Keratinocyte (primary cell): Measurements from ENCODE around the gene CYB561A3. TPM values are rescaled to one million over a fixed set of nuclear protein-coding genes. Genes with fewer than 3 reads are reported as not detected.

Experiments used
- DNase-seq: peaks from one replicate; pipeline ENCODE4 v3.0.0-alpha.2; 2011; ENCODE audit warnings: low read depth, missing footprints, low spot score
- FAIRE-seq: peaks from 2 replicates; lab custom pipeline; 2011; peaks lifted over from hg19 to GRCh38; lab: Jason Lieb, UNC
- H2AFZ ChIP-seq: 2 replicates; pipeline ENCODE4 v1.6.0; 2012; ENCODE audit warnings: low read length, control low read depth, inconsistent platforms; ENCODE audit not compliant: control insufficient read depth
- H3K27ac ChIP-seq: 2 replicates; pipeline ENCODE4 v1.5.1; 2011; ENCODE audit warnings: low read length; ENCODE audit not compliant: control insufficient read depth, insufficient read depth
- H3K27me3 ChIP-seq: 3 replicates; pipeline ENCODE4 v1.6.0; 2011; ENCODE audit warnings: low read length; ENCODE audit not compliant: control insufficient read depth, insufficient read depth; ENCODE audit errors: extremely low read depth
- H3K36me3 ChIP-seq, 2 experiments: 2 replicates in 1 of 2; 3 replicates in 1 of 2; pipeline ENCODE4 v1.5.1; 2011; ENCODE audit warnings: low read length in 2 of 2, mild to moderate bottlenecking in 1 of 2; ENCODE audit not compliant: control insufficient read depth in 2 of 2, insufficient read depth in 2 of 2; ENCODE audit errors: extremely low read depth in 1 of 2
- H3K4me1 ChIP-seq: 3 replicates; pipeline ENCODE4 v1.5.1; 2011; ENCODE audit warnings: low read length; ENCODE audit not compliant: control insufficient read depth, insufficient read depth; ENCODE audit errors: extremely low read depth
- H3K4me2 ChIP-seq: 3 replicates; pipeline ENCODE4 v1.6.0; 2011; ENCODE audit warnings: low read depth, low read length; ENCODE audit not compliant: control insufficient read depth, insufficient read depth; ENCODE audit errors: extremely low read depth
- H3K4me3 ChIP-seq, 3 experiments: fragments of 200-600 bp in 1 of 3; sonication (generic) in 1 of 3; 2 replicates in 2 of 3; 3 replicates in 1 of 3; pipeline ENCODE4 v1.5.1; 2011 to 2016; ENCODE audit warnings: low read length in 3 of 3, mild to moderate bottlenecking in 3 of 3, control low read depth in 2 of 3, inconsistent platforms in 1 of 3, low read depth in 1 of 3, mixed read lengths in 1 of 3, mixed run types in 1 of 3, moderate library complexity in 1 of 3; ENCODE audit not compliant: control insufficient read depth in 2 of 3, insufficient read depth in 2 of 3; ENCODE audit errors: extremely low read depth in 1 of 3
- H3K79me2 ChIP-seq: 2 replicates; pipeline ENCODE4 v1.6.0; 2012; ENCODE audit warnings: low read length; ENCODE audit not compliant: control insufficient read depth, insufficient read depth
- H3K9ac ChIP-seq: 3 replicates; pipeline ENCODE4 v1.6.0; 2011; ENCODE audit warnings: low read length; ENCODE audit not compliant: control insufficient read depth, insufficient read depth; ENCODE audit errors: extremely low read depth
- H3K9me1 ChIP-seq: 3 replicates; pipeline ENCODE4 v1.6.0; 2011; ENCODE audit warnings: low read length; ENCODE audit not compliant: control insufficient read depth, insufficient read depth; ENCODE audit errors: extremely low read depth
- H3K9me3 ChIP-seq: 2 replicates; pipeline ENCODE4 v1.5.1; 2012; ENCODE audit warnings: low read depth, low read length; ENCODE audit not compliant: control insufficient read depth
- H4K20me1 ChIP-seq: 3 replicates; pipeline ENCODE4 v1.6.0; 2011; ENCODE audit warnings: low read length; ENCODE audit not compliant: control insufficient read depth, insufficient read depth; ENCODE audit errors: extremely low read depth
- CTCF ChIP-seq, 3 experiments: IDR thresholded peaks in 1 of 3; conservative IDR thresholded peaks in 1 of 3; optimal IDR thresholded peaks in 1 of 3; 2 replicates in 2 of 3; 3 replicates in 1 of 3; pipeline versions ENCODE3 to v1.5.1; 2011; ENCODE audit warnings: low read length in 3 of 3, mild to moderate bottlenecking in 3 of 3, moderate library complexity in 2 of 3, control low read depth in 1 of 3, inconsistent platforms in 1 of 3; ENCODE audit not compliant: insufficient read depth in 2 of 3; ENCODE audit errors: extremely low read depth in 1 of 3
- EZH2 ChIP-seq: IDR thresholded peaks from one replicate; pipeline ENCODE4 v1.6.1; 2012; ENCODE audit warnings: inconsistent platforms, mild to moderate bottlenecking, low read length, moderate library complexity
- dilution Hi-C: fragments of 300-500 bp; cut with MboI; formaldehyde crosslinking; loops from one replicate; pipeline ENCODE4 v1.7.0; 2020; ENCODE audit warnings: low sequenced_read_pairs; ENCODE audit not compliant: extremely low pct_ligation_motif_present
- polyA plus RNA-seq, 5 experiments: library from polyadenylated mRNA; depleted of rRNA in 3 of 5; stranded (reverse) in 3 of 5; stranded (forward) in 1 of 5; unstranded in 1 of 5; fragments of >200 nt; gene quantifications; 1 replicate in 1 of 5; 2 replicates in 3 of 5; 3 replicates in 1 of 5; pipeline versions ENCODE4 v1.2.1 to v1.2.3, GENCODE V29; 2011 to 2012; ENCODE audit warnings: missing spikeins in 2 of 5, low read depth in 1 of 5, low replicate concordance in 1 of 5

The CYB561A3 gene
- polyA plus RNA-seq, 1 donor (not counting 4 experiments of a cell fraction or from before 2014, with no cell fraction given) = 42.3 TPM

DNA sequence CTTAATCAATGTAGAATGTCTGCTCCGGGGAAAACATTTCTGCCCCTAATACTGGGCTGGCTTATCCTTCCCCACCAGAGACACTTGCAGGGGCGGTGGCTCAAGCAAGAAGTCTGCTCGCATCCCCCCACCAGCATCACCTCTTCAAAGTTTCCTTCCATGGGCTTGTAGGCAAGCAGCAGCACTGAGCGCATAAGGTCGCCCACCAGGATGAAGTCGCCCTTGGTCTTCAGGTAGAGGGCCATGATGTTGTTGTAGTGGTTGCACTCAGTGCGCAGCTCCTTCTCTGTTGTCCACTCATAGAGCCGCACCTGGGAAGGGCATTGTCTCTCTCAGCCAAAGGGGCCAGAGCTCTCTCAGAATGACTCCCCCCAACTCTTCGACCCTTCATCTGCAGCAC is 58.0 kb downstream of the CYB561A3 start:
- TF ChIP-seq CTCF (optimal IDR thresholded peaks at IDR 0.05 in 1 of 3, IDR thresholded peaks at IDR 0.05 in 1 of 3, conservative IDR thresholded peaks at IDR 0.05 in 1 of 3; ENCODE audit: extremely low read depth in 1 of 3, insufficient read depth in 2 of 3, low read length in 3 of 3) (no peak), EZH2 (no peak)
- Histone ChIP-seq H2AFZ (no peak overlapping the region), H3K79me2 (no peaks in the 10 kb centered on the region), H3K4me2 (no peak overlapping the region), H3K27me3 (no peaks in the 10 kb centered on the region), H3K36me3 (peaks cover 44 to 51% of the 10 kb centered on the region in 2 experiments), H3K4me1 (peaks cover 2% of the 10 kb centered on the region), H3K4me3 (no peak overlapping the region), H3K9me3 (no peaks in the 10 kb centered on the region), H3K9me1 (no peaks in the 10 kb centered on the region), H3K9ac (no peak overlapping the region), H3K27ac (no peak overlapping the region), H4K20me1 (peaks cover 5% of the 10 kb centered on the region)
- dilution Hi-C loops = no loop called here
- FAIRE-seq (no peak), DNase-seq (no peak)

GRCh38 chr11:61302550-61302949 is 59.1 kb downstream of the CYB561A3 start:
- no peak for FAIRE-seq
- Histone ChIP-seq H2AFZ (no peak overlapping the region), H4K20me1 (peaks cover 13% of the 10 kb centered on the region), H3K4me2 (no peak overlapping the region), H3K79me2 (no peaks in the 10 kb centered on the region), H3K4me1 (peaks cover 14% of the 10 kb centered on the region), H3K4me3 (no peak overlapping the region), H3K27me3 (no peaks in the 10 kb centered on the region), H3K9ac (no peak overlapping the region), H3K36me3 (peaks cover 36 to 45% of the 10 kb centered on the region in 2 experiments), H3K9me1 (peaks cover 3% of the 10 kb centered on the region), H3K9me3 (no peaks in the 10 kb centered on the region), H3K27ac (no peak overlapping the region)
- TF ChIP-seq CTCF (optimal IDR thresholded peaks at IDR 0.05 in 1 of 3, IDR thresholded peaks at IDR 0.05 in 1 of 3, conservative IDR thresholded peaks at IDR 0.05 in 1 of 3; ENCODE audit: extremely low read depth in 1 of 3, insufficient read depth in 2 of 3, low read length in 3 of 3) (no peak), EZH2 (no peak)
- no peak for DNase-seq
- dilution Hi-C loops = no loop called here

Other genes starting within 250 kb of the CYB561A3 start
- gene VPS37C, start 200.5 kb downstream of the CYB561A3 start, polyA plus RNA-seq = 5.7 to 9.5 TPM (median 8.0 TPM) in 3 replicates
- not detected in 3 replicates for gene PGA3, start 158.4 kb downstream of the CYB561A3 start, polyA plus RNA-seq
- not detected in 3 replicates for gene PGA4, start 139.5 kb downstream of the CYB561A3 start, polyA plus RNA-seq
- gene PGA5, start 120.7 kb downstream of the CYB561A3 start, polyA plus RNA-seq = not detected in 3 replicates
- gene VWCE, start 66.6 kb downstream of the CYB561A3 start, polyA plus RNA-seq = 0.14 to 0.82 TPM (median 0.30 TPM) in 3 replicates
- 187 to 236 TPM (median 212 TPM) in 3 replicates for gene DDB1, start 28.8 kb downstream of the CYB561A3 start, polyA plus RNA-seq
- gene TKFC, start 28.7 kb downstream of the CYB561A3 start, polyA plus RNA-seq = 15.4 to 23.1 TPM (median 18.3 TPM) in 3 replicates
- gene TMEM138, start 492 bp upstream of the CYB561A3 start, polyA plus RNA-seq = 66.1 to 118 TPM (median 85.4 TPM) in 3 replicates
- 14.4 to 22.4 TPM (median 17.2 TPM) in 3 replicates for gene TMEM216, start 30.7 kb upstream of the CYB561A3 start, polyA plus RNA-seq
- 24.6 to 60.6 TPM (median 34.5 TPM) in 3 replicates for gene CPSF7, start 68.1 kb upstream of the CYB561A3 start, polyA plus RNA-seq
- gene SDHAF2, start 68.2 kb upstream of the CYB561A3 start, polyA plus RNA-seq = 55.1 to 71.3 TPM (median 56.4 TPM) in 3 replicates
- gene LRRC10B, start 146.9 kb upstream of the CYB561A3 start, polyA plus RNA-seq = not detected in 3 replicates
- 2.0 to 4.4 TPM (median 2.6 TPM) in 3 replicates for gene SYT7, start 219.2 kb upstream of the CYB561A3 start, polyA plus RNA-seq